Endothelial cell of umbilical vein (primary cell): ENCODE data around the gene AJAP1. TPM values are rescaled to one million over a fixed set of nuclear protein-coding genes. Genes with fewer than 3 reads are reported as not detected.
"Not testable (repeated sequence)": the region's sequence is repeated elsewhere in the genome, so short reads cannot be mapped to it uniquely, and the experiment has no call there.

Source experiments
- BruUV-seq: library from RNA; stranded (reverse); fragments of 400-500 nt; replicated peaks from 2 replicates; lab custom pipeline; 2021; lab: Mats Ljungman, UMichigan
- CTCF ChIA-PET: fragments of 300-600, 350-600 bp; sonication (Branson Sonifier 250); formaldehyde crosslinking; loops from one replicate; lab custom pipeline; 2021; ENCODE audit warnings: antibody characterized with exemption, inconsistent platforms; lab: Charles Lee
- POLR2A ChIA-PET: fragments of 300-600, 350-600 bp; sonication (Branson Sonifier 250); formaldehyde crosslinking; loops from one replicate; lab custom pipeline; 2021; ENCODE audit warnings: antibody characterized with exemption, inconsistent platforms; lab: Charles Lee
- DNase-seq: peaks from one replicate; pipeline ENCODE4 v3.0.0-alpha.2; 2011; ENCODE audit warnings: low read depth, low spot score
- FAIRE-seq: peaks from 2 replicates; lab custom pipeline; 2011; peaks lifted over from hg19 to GRCh38; lab: Jason Lieb, UNC
- H2AFZ ChIP-seq: 2 replicates; pipeline ENCODE4 v1.6.0; 2012; ENCODE audit warnings: low read depth, low read length, control low read depth, inconsistent platforms
- H3K27ac ChIP-seq: 2 replicates; pipeline ENCODE4 v1.5.1; 2011; ENCODE audit warnings: low read depth, mild to moderate bottlenecking, control low read depth, low read length, moderate library complexity; ENCODE audit not compliant: insufficient read depth
- H3K27me3 ChIP-seq, 2 experiments: 2 replicates each; pipeline versions ENCODE4 v1.6.0 to v1.6.1; 2011; ENCODE audit warnings: low read length in 2 of 2, mixed read lengths in 1 of 2; ENCODE audit not compliant: control insufficient read depth in 2 of 2, insufficient read depth in 2 of 2
- H3K36me3 ChIP-seq, 2 experiments: 2 replicates in 1 of 2; 3 replicates in 1 of 2; pipeline ENCODE4 v1.5.1; 2011; ENCODE audit warnings: low read length in 2 of 2, mild to moderate bottlenecking in 1 of 2, moderate library complexity in 1 of 2; ENCODE audit not compliant: control insufficient read depth in 2 of 2, insufficient read depth in 2 of 2; ENCODE audit errors: extremely low read depth in 1 of 2
- H3K4me1 ChIP-seq: 3 replicates; pipeline ENCODE4 v1.5.1; 2011; ENCODE audit warnings: mild to moderate bottlenecking, low read length; ENCODE audit not compliant: control insufficient read depth, insufficient read depth; ENCODE audit errors: extremely low read depth
- H3K4me2 ChIP-seq: 2 replicates; pipeline ENCODE4 v1.6.1; 2011; ENCODE audit warnings: low read length, control low read depth, mixed read lengths; ENCODE audit not compliant: insufficient read depth
- H3K4me3 ChIP-seq, 3 experiments: fragments of 200-600 bp in 1 of 3; sonication (generic), shearing (Covaris generic) in 1 of 3; replicated peaks in 1 of 3; 2 replicates each; pipeline ENCODE4 v1.5.1; 2011 to 2016; ENCODE audit warnings: control low read depth in 3 of 3, low read length in 3 of 3, mild to moderate bottlenecking in 2 of 3, inconsistent platforms in 1 of 3, low read depth in 1 of 3, moderate library complexity in 1 of 3; ENCODE audit not compliant: insufficient read depth in 1 of 3
- H3K79me2 ChIP-seq: 2 replicates; pipeline ENCODE4 v1.6.0; 2012; ENCODE audit warnings: low read length, inconsistent platforms; ENCODE audit not compliant: control insufficient read depth, insufficient read depth
- H3K9ac ChIP-seq: replicated peaks from 2 replicates; pipeline ENCODE3; 2011; ENCODE audit warnings: low read length, control low read depth; ENCODE audit not compliant: insufficient read depth; ENCODE audit errors: extremely low read depth
- H3K9me1 ChIP-seq: replicated peaks from 3 replicates; pipeline ENCODE4 v1.6.0; 2011; ENCODE audit warnings: mild to moderate bottlenecking, low read length; ENCODE audit not compliant: control insufficient read depth, insufficient read depth; ENCODE audit errors: extremely low read depth
- H3K9me3 ChIP-seq: replicated peaks from 2 replicates; pipeline ENCODE4 v1.5.1; 2012; ENCODE audit warnings: low read length, inconsistent platforms; ENCODE audit not compliant: control insufficient read depth, insufficient read depth
- H4K20me1 ChIP-seq: replicated peaks from 2 replicates; pipeline ENCODE3; 2011; ENCODE audit warnings: mild to moderate bottlenecking, low read length; ENCODE audit not compliant: control insufficient read depth, insufficient read depth; ENCODE audit errors: extremely low read depth
- CTCF ChIP-seq, 2 donors: IDR thresholded peaks; 1 replicate in 1 of 2; 2 replicates in 1 of 2; pipeline ENCODE4 v1.5.1; 2011; ENCODE audit warnings: low read length in 2 of 2, mild to moderate bottlenecking in 2 of 2, moderate library complexity in 2 of 2, control low read depth in 1 of 2, inconsistent platforms in 1 of 2, low read depth in 1 of 2; ENCODE audit not compliant: insufficient read depth in 1 of 2; ENCODE audit errors: extremely low read depth in 1 of 2
- EZH2 ChIP-seq: IDR thresholded peaks from 2 replicates; pipeline ENCODE4 v1.6.1; 2012; ENCODE audit warnings: borderline replicate concordance, low read depth, mild to moderate bottlenecking, moderate library complexity, low read length, inconsistent platforms; ENCODE audit not compliant: severe bottlenecking
- FOS ChIP-seq: IDR thresholded peaks from 2 replicates; pipeline ENCODE4 v1.6.1; 2011; ENCODE audit warnings: mild to moderate bottlenecking, low read length, moderate library complexity, borderline replicate concordance; ENCODE audit not compliant: insufficient read depth
- GATA2 ChIP-seq: IDR thresholded peaks from 2 replicates; pipeline ENCODE4 v1.7.0; 2011; ENCODE audit warnings: low read depth, mild to moderate bottlenecking, moderate library complexity, mixed read lengths, low read length; ENCODE audit not compliant: insufficient read length, insufficient read depth
- JUN ChIP-seq: IDR thresholded peaks from 2 replicates; pipeline ENCODE4 v1.6.1; 2011; ENCODE audit warnings: borderline replicate concordance, low read depth; ENCODE audit not compliant: insufficient read length, insufficient read depth
- MYC ChIP-seq: IDR thresholded peaks from one replicate; pipeline ENCODE4 v1.6.1; 2011; ENCODE audit warnings: mild to moderate bottlenecking, low read depth, low read length
- POLR2A ChIP-seq: IDR thresholded peaks from 2 replicates; pipeline ENCODE4 v1.6.1; 2012; ENCODE audit warnings: low read depth, mild to moderate bottlenecking, control low read depth, low read length
- POLR2AphosphoS5 ChIP-seq: IDR thresholded peaks from 2 replicates; pipeline ENCODE4 v1.6.1; 2012; ENCODE audit warnings: low read depth, mild to moderate bottlenecking, control low read depth, low read length, moderate library complexity; ENCODE audit not compliant: insufficient read depth
- dilution Hi-C: fragments of 300-500 bp; cut with MboI; formaldehyde crosslinking; loops from one replicate; pipeline ENCODE4 v1.15.0; 2019; ENCODE audit warnings: low sequenced_read_pairs; ENCODE audit not compliant: extremely low pct_ligation_motif_present
- intact Hi-C: fragments of 100-400 bp; cut with micrococcal nuclease; formaldehyde crosslinking; loops from one replicate; pipeline ENCODE4 v1.10.0; 2022
- polyA plus RNA-seq, 4 experiments: library from polyadenylated mRNA; depleted of rRNA in 3 of 4; stranded (reverse) in 3 of 4; unstranded in 1 of 4; fragments of >200 nt; gene quantifications; 2 replicates each; pipeline versions ENCODE4 v1.2.1 to v1.2.3, GENCODE V29; 2011 to 2012; ENCODE audit warnings: missing spikeins in 1 of 4
- total RNA-seq: library from RNA; stranded (reverse); gene quantifications from 2 replicates; pipeline ENCODE4 v1.2.3, GENCODE V29; 2021
- TF ChIP-seq, protein P1 (sequence below): IDR thresholded peaks from 2 replicates; pipeline ENCODE4 v1.6.1; 2011; ENCODE audit not compliant: insufficient read depth, insufficient read length

AJAP1 gene
- total and polyA plus RNA-seq, 2 donors (not counting 3 experiments of a cell fraction or from before 2014, with no cell fraction given): not detected

GRCh38 chr1:4665456-4665855, 11.0 kb downstream of the AJAP1 start:
- ChIA-PET CTCF (no interaction called here), POLR2A (no interaction called here)
- H3K9me3 ChIP-seq: no peaks in the 10 kb centered on the region
- intact Hi-C loops (no loop called here), dilution Hi-C loops (no loop called here)
- no peak overlapping the region for H3K4me2 ChIP-seq
- H3K9me1 ChIP-seq: no peaks in the 10 kb centered on the region
- no peaks in the 10 kb centered on the region for H3K27me3 ChIP-seq
- no peak overlapping the region for H3K27ac ChIP-seq
- H4K20me1 ChIP-seq: no peaks in the 10 kb centered on the region
- FAIRE-seq: no peak
- H3K36me3 ChIP-seq: no peaks in the 10 kb centered on the region
- H2AFZ ChIP-seq: no peak overlapping the region
- H3K4me3 ChIP-seq: no peak overlapping the region
- TF ChIP-seq EZH2 (no peak), GATA2 (no peak), JUN (no peak), POLR2AphosphoS5 (no peak), CTCF (IDR thresholded peaks at IDR 0.05; ENCODE audit: extremely low read depth in 1 of 2, insufficient read depth in 1 of 2, low read depth in 1 of 2, low read length in 2 of 2) (no peak), POLR2A (no peak), FOS (no peak), MYC (no peak)
- TF ChIP-seq, protein P1, sequence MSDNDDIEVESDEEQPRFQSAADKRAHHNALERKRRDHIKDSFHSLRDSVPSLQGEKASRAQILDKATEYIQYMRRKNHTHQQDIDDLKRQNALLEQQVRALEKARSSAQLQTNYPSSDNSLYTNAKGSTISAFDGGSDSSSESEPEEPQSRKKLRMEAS: no peak
- H3K79me2 ChIP-seq: no peaks in the 10 kb centered on the region
- DNase-seq: no peak
- BruUV-seq: no TSS peak
- no peaks in the 10 kb centered on the region for H3K4me1 ChIP-seq
- H3K9ac ChIP-seq: no peak overlapping the region

- POLR2A ChIA-PET, FAIRE-seq, DNase-seq, H3K4me2 ChIP-seq, dilution Hi-C loops, CTCF ChIA-PET, H3K9ac ChIP-seq, H3K9me3 ChIP-seq, H3K36me3 ChIP-seq, BruUV-seq, H3K27me3 ChIP-seq, H4K20me1 ChIP-seq, H3K27ac ChIP-seq, H3K4me1 ChIP-seq, H2AFZ ChIP-seq, H3K4me3 ChIP-seq, H3K79me2 ChIP-seq, H3K9me1 ChIP-seq: not testable (repeated sequence)
- intact Hi-C loops: loop anchor here (1.0 kb wide), 1 partner anchor 25 kb away; no protein-coding TSS in a partner anchor
Measured at GRCh38 chr1:4666683-4667082, 12.3 kb downstream of the AJAP1 start.
